AG04449 (cell line): ENCODE data around the gene FAM53A.

Experiments
- CTCF ChIA-PET: fragments of 350-600 bp; formaldehyde crosslinking; extraction: SDS; loops from one replicate; lab custom pipeline; 2021; ENCODE audit warnings: antibody characterized with exemption; lab: Yijun Ruan, JAX
- POLR2A ChIA-PET: fragments of 400-600, 350-600 bp; formaldehyde crosslinking; extraction: SDS; loops from one replicate; lab custom pipeline; 2020; ENCODE audit warnings: antibody characterized with exemption, inconsistent platforms; lab: Yijun Ruan, JAX
- DNase-seq: peaks from one replicate; pipeline ENCODE4 v3.0.0-alpha.2; 2010; ENCODE audit warnings: low read depth, low spot score
- H3K4me3 ChIP-seq: 2 replicates; pipeline ENCODE4 v1.5.1; 2011; ENCODE audit warnings: low read depth, mild to moderate bottlenecking, control low read depth, low read length
- CTCF ChIP-seq: IDR thresholded peaks from one replicate; pipeline ENCODE4 v1.5.1; 2011; ENCODE audit warnings: mild to moderate bottlenecking, moderate library complexity, low read length, control low read depth, inconsistent platforms; ENCODE audit not compliant: insufficient read depth; ENCODE audit errors: missing control alignments

Gene FAM53A

GRCh38 chr4:1660948-1661677, 23.0 kb downstream of the FAM53A start:
- no peak for DNase-seq
- CTCF ChIA-PET: interaction anchor here (1.5 kb wide), 1 partner anchor 31 kb away, joined by 4 read pairs; no protein-coding TSS in a partner anchor
- TF ChIP-seq CTCF: no peak
- POLR2A ChIA-PET: no interaction called here
- H3K4me3 ChIP-seq: no peak overlapping the region

- DNase-seq: no peak
- no peak for TF ChIP-seq CTCF
- no peak overlapping the region for H3K4me3 ChIP-seq
- ChIA-PET POLR2A (no interaction called here), CTCF (interaction anchor here (1.5 kb wide), 1 partner anchor 30 kb away, joined by 4 read pairs; no protein-coding TSS in a partner anchor)
Observed at GRCh38 chr4:1659104-1660043, 24.7 kb downstream of the FAM53A start.

GRCh38 chr4:1658581-1658980, 25.5 kb downstream of the FAM53A start:
- POLR2A ChIA-PET: no interaction called here
- H3K4me3 ChIP-seq: no peak overlapping the region
- no peak for DNase-seq

GRCh38 chr4:1658146-1658545, 26.0 kb downstream of the FAM53A start:
- DNase-seq: no peak
- ChIA-PET POLR2A (no interaction called here), CTCF (interaction anchor here (1.3 kb wide), 1 partner anchor 302 kb away, joined by 3 read pairs; no protein-coding TSS in a partner anchor)
- TF ChIP-seq CTCF: no peak
- H3K4me3 ChIP-seq: no peak overlapping the region

More at GRCh38 chr4:1658581-1658980, 25.5 kb downstream of the FAM53A start:
- no peak for TF ChIP-seq CTCF
- CTCF ChIA-PET: interaction anchor here (1.3 kb wide), 1 partner anchor 302 kb away, joined by 3 read pairs; no protein-coding TSS in a partner anchor

GRCh38 chr4:1656986-1657385, 27.1 kb downstream of the FAM53A start:
- ChIA-PET CTCF (no interaction called here), POLR2A (no interaction called here)
- TF ChIP-seq CTCF: no peak
- no peak overlapping the region for H3K4me3 ChIP-seq
- DNase-seq: no peak

- CTCF ChIA-PET: no interaction called here
- H3K4me3 ChIP-seq: no peak overlapping the region
- POLR2A ChIA-PET: no interaction called here
- no peak for TF ChIP-seq CTCF
- DNase-seq: no peak
Observed at GRCh38 chr4:1656132-1656531, 28.0 kb downstream of the FAM53A start.
